Keratinocyte (primary cell): ENCODE measurements around the gene CYP2A6. TPM values are rescaled to one million over a fixed set of nuclear protein-coding genes. Genes with fewer than 3 reads are reported as not detected.
"Not testable (repeated sequence)": the region's sequence is repeated elsewhere in the genome, so short reads cannot be mapped to it uniquely, and the experiment has no call there.

ENCODE experiments used
- DNase-seq: peaks from one replicate; pipeline ENCODE4 v3.0.0-alpha.2; 2011; ENCODE audit warnings: low read depth, missing footprints, low spot score
- FAIRE-seq: peaks from 2 replicates; lab custom pipeline; 2011; peaks lifted over from hg19 to GRCh38; lab: Jason Lieb, UNC
- H2AFZ ChIP-seq: 2 replicates; pipeline ENCODE4 v1.6.0; 2012; ENCODE audit warnings: low read length, control low read depth, inconsistent platforms; ENCODE audit not compliant: control insufficient read depth
- H3K27ac ChIP-seq: 2 replicates; pipeline ENCODE4 v1.5.1; 2011; ENCODE audit warnings: low read length; ENCODE audit not compliant: control insufficient read depth, insufficient read depth
- H3K27me3 ChIP-seq: 3 replicates; pipeline ENCODE4 v1.6.0; 2011; ENCODE audit warnings: low read length; ENCODE audit not compliant: control insufficient read depth, insufficient read depth; ENCODE audit errors: extremely low read depth
- H3K36me3 ChIP-seq, 2 experiments: 2 replicates in 1 of 2; 3 replicates in 1 of 2; pipeline ENCODE4 v1.5.1; 2011; ENCODE audit warnings: low read length in 2 of 2, mild to moderate bottlenecking in 1 of 2; ENCODE audit not compliant: control insufficient read depth in 2 of 2, insufficient read depth in 2 of 2; ENCODE audit errors: extremely low read depth in 1 of 2
- H3K4me1 ChIP-seq: 3 replicates; pipeline ENCODE4 v1.5.1; 2011; ENCODE audit warnings: low read length; ENCODE audit not compliant: control insufficient read depth, insufficient read depth; ENCODE audit errors: extremely low read depth
- H3K4me2 ChIP-seq: 3 replicates; pipeline ENCODE4 v1.6.0; 2011; ENCODE audit warnings: low read depth, low read length; ENCODE audit not compliant: control insufficient read depth, insufficient read depth; ENCODE audit errors: extremely low read depth
- H3K4me3 ChIP-seq, 3 experiments: fragments of 200-600 bp in 1 of 3; sonication (generic) in 1 of 3; 2 replicates in 2 of 3; 3 replicates in 1 of 3; pipeline ENCODE4 v1.5.1; 2011 to 2016; ENCODE audit warnings: low read length in 3 of 3, mild to moderate bottlenecking in 3 of 3, control low read depth in 2 of 3, inconsistent platforms in 1 of 3, low read depth in 1 of 3, mixed read lengths in 1 of 3, mixed run types in 1 of 3, moderate library complexity in 1 of 3; ENCODE audit not compliant: control insufficient read depth in 2 of 3, insufficient read depth in 2 of 3; ENCODE audit errors: extremely low read depth in 1 of 3
- H3K79me2 ChIP-seq: 2 replicates; pipeline ENCODE4 v1.6.0; 2012; ENCODE audit warnings: low read length; ENCODE audit not compliant: control insufficient read depth, insufficient read depth
- H3K9ac ChIP-seq: 3 replicates; pipeline ENCODE4 v1.6.0; 2011; ENCODE audit warnings: low read length; ENCODE audit not compliant: control insufficient read depth, insufficient read depth; ENCODE audit errors: extremely low read depth
- H3K9me1 ChIP-seq: 3 replicates; pipeline ENCODE4 v1.6.0; 2011; ENCODE audit warnings: low read length; ENCODE audit not compliant: control insufficient read depth, insufficient read depth; ENCODE audit errors: extremely low read depth
- H3K9me3 ChIP-seq: 2 replicates; pipeline ENCODE4 v1.5.1; 2012; ENCODE audit warnings: low read depth, low read length; ENCODE audit not compliant: control insufficient read depth
- H4K20me1 ChIP-seq: 3 replicates; pipeline ENCODE4 v1.6.0; 2011; ENCODE audit warnings: low read length; ENCODE audit not compliant: control insufficient read depth, insufficient read depth; ENCODE audit errors: extremely low read depth
- CTCF ChIP-seq, 3 experiments: IDR thresholded peaks in 1 of 3; conservative IDR thresholded peaks in 1 of 3; optimal IDR thresholded peaks in 1 of 3; 2 replicates in 2 of 3; 3 replicates in 1 of 3; pipeline versions ENCODE3 to v1.5.1; 2011; ENCODE audit warnings: low read length in 3 of 3, mild to moderate bottlenecking in 3 of 3, moderate library complexity in 2 of 3, control low read depth in 1 of 3, inconsistent platforms in 1 of 3; ENCODE audit not compliant: insufficient read depth in 2 of 3; ENCODE audit errors: extremely low read depth in 1 of 3
- EZH2 ChIP-seq: IDR thresholded peaks from one replicate; pipeline ENCODE4 v1.6.1; 2012; ENCODE audit warnings: inconsistent platforms, mild to moderate bottlenecking, low read length, moderate library complexity
- dilution Hi-C: fragments of 300-500 bp; cut with MboI; formaldehyde crosslinking; loops from one replicate; pipeline ENCODE4 v1.7.0; 2020; ENCODE audit warnings: low sequenced_read_pairs; ENCODE audit not compliant: extremely low pct_ligation_motif_present
- polyA plus RNA-seq, 5 experiments: library from polyadenylated mRNA; depleted of rRNA in 3 of 5; stranded (reverse) in 3 of 5; stranded (forward) in 1 of 5; unstranded in 1 of 5; fragments of >200 nt; gene quantifications; 1 replicate in 1 of 5; 2 replicates in 3 of 5; 3 replicates in 1 of 5; pipeline versions ENCODE4 v1.2.1 to v1.2.3, GENCODE V29; 2011 to 2012; ENCODE audit warnings: missing spikeins in 2 of 5, low read depth in 1 of 5, low replicate concordance in 1 of 5

CYP2A6 gene
- polyA plus RNA-seq, 1 donor (not counting 4 experiments of a cell fraction or from before 2014, with no cell fraction given), result not detected

- H3K4me2 ChIP-seq, result peak overlapping the region; percentile 5
- H2AFZ ChIP-seq, result no peak overlapping the region
- FAIRE-seq (no peak), DNase-seq (no peak)
- TF ChIP-seq EZH2, result no peak
- no peak for TF ChIP-seq CTCF (optimal IDR thresholded peaks at IDR 0.05 in 1 of 3, IDR thresholded peaks at IDR 0.05 in 1 of 3, conservative IDR thresholded peaks at IDR 0.05 in 1 of 3; ENCODE audit: extremely low read depth in 1 of 3, insufficient read depth in 2 of 3, low read length in 3 of 3)
- H3K9me1 ChIP-seq, result no peaks in the 10 kb centered on the region
- no peaks in the 10 kb centered on the region for H4K20me1 ChIP-seq
- peaks cover 2% of the 10 kb centered on the region for H3K79me2 ChIP-seq
- H3K4me1 ChIP-seq, result peaks cover 17% of the 10 kb centered on the region
- no peaks in the 10 kb centered on the region for H3K27me3 ChIP-seq
- peaks cover 4 to 7% of the 10 kb centered on the region in 2 experiments for H3K36me3 ChIP-seq
- H3K4me3 ChIP-seq, result no peak overlapping the region
- H3K9ac ChIP-seq, result no peak overlapping the region
- dilution Hi-C loops, result no loop called here
- no peaks in the 10 kb centered on the region for H3K9me3 ChIP-seq
- no peak overlapping the region for H3K27ac ChIP-seq
Measured at GRCh38 chr19:40813182-40813581, 37.1 kb downstream of the CYP2A6 start.

GRCh38 chr19:40812571-40812970, 37.7 kb downstream of the CYP2A6 start:
- H3K9ac ChIP-seq, H3K4me2 ChIP-seq, H2AFZ ChIP-seq, dilution Hi-C loops, H3K9me3 ChIP-seq, H3K27me3 ChIP-seq, H3K79me2 ChIP-seq, H3K9me1 ChIP-seq, DNase-seq, FAIRE-seq, H4K20me1 ChIP-seq, H3K27ac ChIP-seq, H3K4me3 ChIP-seq: not testable (repeated sequence)
- peaks cover 9 to 12% of the 10 kb centered on the region in 2 experiments for H3K36me3 ChIP-seq
- peaks cover 17% of the 10 kb centered on the region for H3K4me1 ChIP-seq
